NOMO-1 (cell line): Measurements from ENCODE around the gene PHF21A.

ENCODE experiments used
- DNase-seq, 2 experiments: peaks; one replicate each; lab custom pipeline; 2025; ENCODE audit not compliant: unreplicated experiment in 2 of 2; lab: John Stamatoyannopoulos, UW

Gene PHF21A

DNA sequence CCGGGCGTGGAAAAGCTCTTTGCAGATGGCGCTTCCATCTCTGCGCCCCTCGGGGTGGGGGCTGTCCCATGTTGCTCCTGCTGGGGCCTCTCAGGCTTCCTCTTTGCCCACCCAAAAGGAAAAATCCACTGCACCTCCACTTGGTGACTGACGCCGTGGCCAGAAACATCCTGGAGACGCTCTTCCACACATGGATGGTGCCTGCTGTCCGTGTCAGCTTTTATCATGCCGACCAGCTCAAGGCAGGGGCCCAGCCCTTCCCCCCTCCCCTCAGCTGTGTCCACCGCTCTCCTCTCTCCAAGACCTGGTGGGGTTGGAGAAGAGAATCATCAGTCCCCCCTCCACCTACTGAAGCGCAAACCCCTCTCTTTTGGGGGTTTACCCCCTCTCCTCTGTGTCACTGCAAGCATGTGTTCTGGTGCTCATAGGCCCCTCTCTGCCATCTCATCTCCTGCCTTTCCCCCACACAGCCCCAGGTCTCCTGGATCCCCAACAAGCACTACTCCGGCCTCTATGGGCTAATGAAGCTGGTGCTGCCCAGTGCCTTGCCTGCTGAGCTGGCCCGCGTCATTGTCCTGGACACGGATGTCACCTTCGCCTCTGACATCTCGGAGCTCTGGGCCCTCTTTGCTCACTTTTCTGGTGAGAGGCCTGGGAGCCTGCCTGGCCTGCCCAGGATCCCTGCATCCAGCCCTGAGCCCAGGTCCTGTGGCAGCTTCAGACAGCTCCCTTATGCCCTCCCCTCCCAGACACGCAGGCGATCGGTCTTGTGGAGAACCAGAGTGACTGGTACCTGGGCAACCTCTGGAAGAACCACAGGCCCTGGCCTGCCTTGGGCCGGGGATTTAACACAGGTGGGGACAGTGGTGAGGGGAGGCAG lies 197.0 kb downstream of the PHF21A start:
- DNase-seq, result no peak

DNA sequence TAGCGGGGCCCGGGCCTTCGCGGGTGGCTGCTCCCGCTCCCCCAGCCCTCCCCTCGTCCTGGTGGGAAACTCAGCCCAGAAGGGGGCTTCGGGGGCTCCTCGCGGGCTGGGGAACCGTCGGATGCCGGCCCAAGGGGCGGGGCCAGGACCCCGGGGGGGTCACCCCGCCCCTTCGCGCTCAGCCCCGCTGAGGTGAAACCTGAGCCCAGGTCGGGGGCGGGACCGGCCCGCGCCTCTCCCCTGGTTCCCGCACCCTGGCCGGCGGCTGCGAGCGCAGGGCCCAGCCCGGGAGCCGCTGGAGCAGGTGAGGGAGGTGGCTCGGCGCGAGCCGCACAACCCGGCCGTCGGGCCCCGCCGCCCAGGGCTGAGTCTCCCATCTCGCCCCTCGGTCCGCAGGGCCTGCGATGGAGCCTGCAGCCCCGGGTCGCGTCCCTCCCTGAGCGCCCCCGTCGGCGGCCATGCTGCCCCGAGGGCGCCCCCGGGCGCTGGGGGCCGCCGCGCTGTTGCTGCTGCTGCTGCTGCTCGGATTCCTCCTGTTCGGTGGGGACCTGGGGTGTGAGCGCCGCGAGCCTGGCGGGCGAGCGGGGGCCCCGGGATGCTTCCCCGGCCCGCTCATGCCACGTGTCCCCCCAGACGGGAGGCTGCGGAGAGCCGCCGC lies 198.7 kb downstream of the PHF21A start, which contains the start of gene LARGE2:
LARGE2 (plus strand) TSS at position 232 of the 658 bp plus-strand sequence; CDS start at position 459, 227 bp downstream.
- no peak for DNase-seq

DNA sequence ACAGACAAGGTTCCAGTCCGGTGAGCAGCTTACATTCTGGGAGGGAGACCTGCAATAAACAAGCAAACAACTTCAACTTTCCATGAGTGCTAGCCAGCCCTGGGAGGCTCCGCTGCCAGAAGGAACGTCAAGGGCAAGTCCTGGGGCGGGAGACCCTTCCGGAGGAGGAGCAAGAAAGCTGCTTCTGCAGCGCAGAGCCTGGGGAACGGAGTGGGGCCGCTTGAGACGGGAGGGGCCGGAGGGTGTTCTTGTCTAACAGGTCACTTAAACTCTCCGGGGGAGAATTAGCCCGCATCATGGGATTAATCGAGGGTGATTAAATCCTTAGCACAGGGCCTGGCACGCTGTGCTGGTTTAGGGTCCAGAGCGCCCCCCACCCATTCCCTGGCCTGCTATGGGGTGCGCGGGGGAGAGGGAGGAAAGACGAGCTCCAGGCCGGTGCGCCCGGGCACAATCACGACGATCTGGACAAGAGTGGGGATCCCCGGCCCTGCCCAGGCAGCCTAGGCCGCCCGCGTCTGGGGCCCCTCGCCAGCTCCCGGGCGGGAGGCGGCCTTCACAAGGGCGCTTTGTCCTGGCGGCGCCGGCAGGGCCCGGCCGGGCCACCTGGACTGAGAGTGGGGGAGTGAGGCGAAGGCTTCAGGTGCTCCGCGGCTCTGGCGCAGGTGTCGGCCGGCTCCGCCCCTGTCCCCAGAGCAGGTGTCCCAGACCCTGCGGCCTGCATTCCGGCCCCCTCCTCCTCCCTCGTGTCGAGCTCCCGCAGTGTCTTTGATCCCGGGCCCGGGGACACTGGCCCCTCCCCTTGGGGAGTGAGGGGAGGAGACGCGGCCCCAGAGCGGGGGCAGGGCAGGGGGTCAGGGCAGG lies 199.5 kb downstream of the PHF21A start:
- DNase-seq, result no peak

DNA sequence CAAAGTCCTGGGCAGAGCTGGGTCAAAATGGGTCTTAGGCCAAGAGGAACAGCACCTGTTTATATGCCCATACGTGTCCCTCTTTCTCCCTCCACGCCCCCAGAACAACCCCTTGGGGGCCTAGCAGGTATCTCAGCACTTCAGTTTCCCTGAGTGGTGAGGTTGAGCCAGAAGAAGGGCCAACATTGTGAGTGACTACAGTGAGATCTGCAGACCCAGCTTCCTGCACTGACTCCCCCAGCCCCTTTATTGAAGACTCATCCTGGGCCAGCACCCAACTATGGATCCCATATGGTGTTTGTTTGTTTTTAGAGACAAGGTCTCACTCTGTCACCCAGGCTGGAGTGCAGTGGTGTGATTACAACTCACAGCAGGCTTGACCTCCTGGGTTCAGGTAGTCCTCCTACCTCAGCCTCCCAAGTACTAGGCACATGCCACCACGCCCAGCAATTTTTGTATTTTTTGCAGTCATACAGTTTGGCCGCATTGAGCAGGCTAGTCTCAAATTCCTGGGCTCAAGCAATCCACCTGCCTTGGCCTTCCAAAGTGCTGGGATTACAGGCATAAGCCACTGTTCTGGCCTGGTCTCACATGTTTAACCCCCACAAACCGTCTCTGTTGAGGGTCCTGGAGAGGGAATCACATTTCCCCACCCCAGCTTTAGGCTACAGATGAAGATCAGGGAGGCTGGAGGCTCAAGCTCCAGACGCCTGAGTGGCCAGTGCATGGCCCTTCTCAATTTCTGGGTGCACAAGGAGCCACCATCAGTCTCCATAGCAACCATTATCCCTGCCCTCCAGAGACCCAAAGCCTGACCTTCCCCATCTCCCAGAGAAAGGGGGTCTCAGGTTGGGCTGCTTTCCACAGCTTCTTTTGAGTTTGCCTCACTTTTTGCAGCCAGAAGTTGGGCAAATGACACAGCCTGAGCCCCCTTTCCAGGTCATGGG lies 200.4 kb downstream of the PHF21A start:
- DNase-seq, result no peak

DNA sequence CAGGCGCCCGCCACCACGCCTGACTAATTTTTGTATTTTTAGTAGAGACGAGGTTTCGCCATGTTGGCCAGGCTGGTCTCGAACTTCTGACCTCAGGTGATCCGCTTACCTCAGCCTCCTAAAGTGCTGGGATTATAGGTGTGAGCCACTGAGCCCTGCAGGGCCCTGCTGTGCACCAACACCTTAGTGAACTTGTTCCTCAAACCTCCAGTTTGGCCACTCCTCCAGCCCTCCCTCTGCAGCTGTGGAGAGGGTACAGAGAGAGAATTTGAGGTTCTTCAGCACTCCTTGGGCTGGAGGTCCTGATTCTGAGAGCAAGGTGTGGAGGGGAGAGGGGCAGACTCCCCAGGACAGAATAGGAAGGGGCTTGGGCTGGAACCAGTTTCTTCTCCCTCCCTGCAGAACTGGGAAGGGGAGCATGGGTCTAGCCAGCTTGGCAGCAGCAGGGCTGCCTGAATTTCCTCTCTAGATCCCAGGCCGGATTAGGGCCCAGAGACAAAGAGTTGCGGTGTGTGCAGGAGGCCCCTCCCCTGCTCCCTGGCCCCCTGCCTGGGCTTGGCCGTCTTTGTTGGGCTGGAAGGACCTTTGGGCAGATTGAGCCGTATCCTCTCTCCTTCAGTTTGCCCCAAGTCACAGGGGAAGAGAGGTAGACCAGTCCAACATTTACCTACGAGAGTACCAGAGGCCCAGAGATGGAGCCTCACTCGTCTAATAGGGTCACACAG lies 201.3 kb downstream of the PHF21A start:
- no peak for DNase-seq

DNA sequence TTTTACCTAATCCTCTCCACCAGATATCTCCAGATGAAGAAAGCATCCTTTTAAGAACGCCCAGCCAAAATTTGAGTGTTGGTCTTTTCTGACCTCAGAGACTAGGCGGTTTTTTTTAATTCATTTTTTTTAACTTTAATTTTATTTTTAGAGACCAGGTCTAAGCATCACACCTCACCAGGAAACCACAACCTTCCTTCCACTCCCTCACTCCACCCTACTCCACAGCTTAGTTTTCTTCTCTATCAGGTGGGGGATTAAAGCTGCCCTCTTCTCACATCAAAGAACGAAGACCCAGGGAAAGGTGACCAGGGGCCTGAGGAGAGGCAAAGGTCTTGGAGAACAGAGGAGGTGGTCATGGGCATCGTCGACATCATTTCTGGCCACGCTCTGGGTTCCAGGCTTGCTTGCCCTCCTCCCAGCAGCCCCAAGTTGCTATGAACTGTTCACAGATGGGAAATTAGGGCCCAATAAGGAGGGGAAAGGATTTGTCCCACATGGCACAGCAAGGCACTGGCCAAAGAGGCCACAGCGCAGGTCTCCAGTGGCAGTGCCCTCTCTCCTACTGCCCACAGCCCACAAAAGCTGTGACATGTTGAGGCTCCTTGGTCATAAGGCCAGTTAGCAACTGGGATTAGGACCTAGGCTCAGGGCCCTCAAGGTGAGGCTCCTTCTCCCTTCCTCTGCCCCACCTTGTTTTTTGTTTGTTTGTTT lies 202.1 kb downstream of the PHF21A start:
- DNase-seq, result no peak

- DNase-seq, result peak; percentile 61 to 71
These were observed 202.8 kb downstream of the PHF21A start for GRCh38 chr11:45918331-45918941.

DNA sequence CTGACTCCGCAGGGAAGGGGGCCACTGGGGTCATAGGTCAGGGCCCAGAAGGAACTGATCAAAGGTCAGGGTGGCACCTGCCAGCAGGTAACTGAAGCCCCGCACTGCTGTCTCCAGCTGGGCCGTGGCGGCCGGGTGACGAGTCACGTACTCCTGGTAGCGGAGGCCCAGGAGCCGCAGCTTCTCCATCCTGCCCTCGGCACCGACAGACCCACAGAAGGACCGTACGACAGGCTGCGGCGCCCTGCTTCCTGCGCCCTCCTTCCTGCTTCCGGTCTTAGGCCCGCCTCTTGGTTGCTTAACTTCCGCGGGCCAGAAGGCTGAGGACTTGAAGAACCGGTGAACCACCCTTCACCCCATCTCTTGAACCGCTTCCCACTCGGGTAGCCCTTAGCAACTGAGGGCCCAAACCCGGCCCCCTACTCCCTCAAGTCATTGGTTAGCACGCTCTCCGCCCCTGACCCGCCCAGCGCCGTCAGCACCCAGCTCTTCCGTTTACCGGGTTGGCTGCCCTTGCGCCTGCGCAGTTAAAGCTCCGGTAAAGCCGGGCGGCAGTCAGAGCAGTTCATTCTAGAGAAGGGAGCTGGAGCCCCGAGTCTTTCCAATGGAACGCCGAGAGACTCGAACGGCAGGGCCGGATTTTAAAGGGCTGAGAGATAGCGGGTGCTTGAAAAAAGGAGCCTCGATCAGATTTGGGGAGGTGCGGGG lies 203.5 kb downstream of the PHF21A start, which contains the start of gene PEX16:
PEX16 (minus strand) TSS at position 255 of the 708 bp plus-strand sequence; CDS start at position 189, 66 bp downstream.
- DNase-seq, result peak; percentile 99

DNA sequence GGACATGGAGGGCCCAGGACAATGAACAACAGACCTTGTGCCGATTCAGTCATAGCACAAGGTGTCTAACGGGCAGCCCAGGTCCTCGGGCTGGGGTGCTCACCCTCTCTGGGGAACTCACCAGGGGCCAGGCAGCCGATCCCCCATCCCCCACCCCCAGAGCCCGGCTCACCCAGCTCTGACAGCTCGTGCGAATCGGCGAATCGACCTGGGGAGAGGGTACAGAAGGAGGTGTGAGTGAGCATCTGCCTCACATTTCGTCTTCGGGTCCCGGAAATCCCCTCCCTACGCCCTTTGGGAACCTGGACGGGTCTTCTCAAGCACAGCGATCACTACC lies 204.0 kb downstream of the PHF21A start:
- no peak for DNase-seq

DNA sequence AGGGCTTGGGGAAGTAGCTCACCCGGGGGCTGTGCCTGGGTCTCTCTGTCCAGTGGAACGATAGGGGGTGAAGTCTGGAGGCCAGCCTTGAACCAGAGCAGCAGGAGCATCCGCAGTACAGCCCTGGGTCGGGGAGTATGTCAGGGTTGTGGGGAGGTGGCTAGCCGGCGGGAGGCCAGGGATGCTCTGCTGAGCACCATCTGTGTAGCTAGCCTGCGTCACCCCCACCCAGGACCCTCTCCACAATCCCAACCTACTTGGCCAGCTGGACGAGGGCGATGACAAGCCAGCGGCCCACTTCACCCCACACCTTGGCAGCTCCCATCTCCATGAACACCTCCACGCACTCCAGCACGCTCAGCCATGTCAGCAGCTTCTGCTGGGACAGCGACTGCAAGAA lies 205.8 kb downstream of the PHF21A start:
- DNase-seq, result no peak

GRCh38 chr11:45913942-45914635 lies 207.2 kb downstream of the PHF21A start:
- DNase-seq, result no peak

- no peak for DNase-seq
These were observed 207.7 kb downstream of the PHF21A start for GRCh38 chr11:45913514-45913913.

- DNase-seq, result no peak
These were observed 210.6 kb downstream of the PHF21A start for GRCh38 chr11:45910623-45911022.

DNA sequence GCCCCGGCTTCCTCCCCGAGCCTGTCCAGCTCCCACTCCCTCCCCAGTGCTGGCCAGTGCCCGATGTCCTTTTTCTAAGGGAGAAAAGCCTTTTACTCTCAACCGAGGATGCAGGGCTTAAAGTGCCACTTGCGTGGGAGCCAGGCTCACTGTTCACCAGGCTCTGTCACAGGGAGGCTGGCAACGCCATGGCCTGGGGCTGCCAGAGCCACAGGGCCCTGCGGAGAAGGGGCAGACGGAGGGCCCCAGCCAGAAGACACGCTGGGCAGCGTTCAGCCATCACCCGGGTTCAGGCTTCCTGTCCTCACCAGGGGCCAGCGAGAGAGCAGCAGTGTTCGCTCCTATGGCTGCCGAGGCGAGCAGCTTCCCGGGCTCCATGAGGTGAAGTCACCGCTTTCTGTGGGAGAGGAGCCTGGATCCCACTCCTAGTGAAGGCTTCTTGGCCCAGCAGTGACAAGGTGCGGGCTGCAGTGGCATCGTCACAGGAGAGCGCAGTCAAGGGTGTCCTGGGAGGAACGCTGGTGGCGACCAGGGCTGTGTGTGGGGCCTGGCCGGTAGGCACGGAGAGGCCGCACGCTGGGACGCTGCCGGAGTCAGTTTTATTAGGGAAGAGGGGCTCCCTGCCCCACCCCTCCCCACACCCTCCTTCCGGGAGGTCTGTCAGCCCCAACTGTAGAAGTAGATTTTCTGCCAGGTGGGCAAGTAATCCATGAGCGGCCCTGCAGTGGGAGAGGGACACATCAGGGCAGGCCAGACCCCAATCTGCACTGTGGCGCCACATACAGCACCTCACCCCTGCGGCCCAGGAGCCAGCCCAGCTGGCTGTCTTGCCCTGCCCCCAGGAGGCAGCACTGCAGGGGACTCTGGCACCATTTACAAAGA lies 211.4 kb downstream of the PHF21A start:
- no peak for DNase-seq

GRCh38 chr11:45907911-45908370 lies 213.3 kb downstream of the PHF21A start:
- DNase-seq, result no peak
